DND-41 (cell line): ENCODE results near the gene TMEM131L.
A peak's percentile ranks its signal among the peaks of the same experiment; 100 is the strongest.

Experiments
- ATAC-seq: fragments of 200-7000 bp; cut with Tn5 transposase; 3 replicates; pipeline ENCODE4 v1.9.1; 2021; ENCODE audit warnings: low read depth; ENCODE audit not compliant: insufficient read depth
- DNase-seq: peaks from one replicate; pipeline ENCODE4 v3.0.0-alpha.2; 2020
- H2AFZ ChIP-seq: 2 replicates; pipeline ENCODE4 v1.6.0; 2012; ENCODE audit warnings: low read depth, low read length
- H3K27ac ChIP-seq: 2 replicates; pipeline ENCODE4 v1.5.1; 2012; ENCODE audit warnings: low read length, inconsistent platforms
- H3K27me3 ChIP-seq: fragments of 200-600 bp; sonication (generic); 2 replicates; pipeline ENCODE4 v1.6.0; 2012; ENCODE audit warnings: low read length, mild to moderate bottlenecking, inconsistent platforms; ENCODE audit not compliant: insufficient read depth, poor library complexity
- H3K36me3 ChIP-seq: 2 replicates; pipeline ENCODE4 v1.5.1; 2012; ENCODE audit warnings: low read length, inconsistent platforms; ENCODE audit not compliant: insufficient read depth
- H3K4me1 ChIP-seq: 2 replicates; pipeline ENCODE4 v1.5.1; 2012; ENCODE audit warnings: mild to moderate bottlenecking, low read length; ENCODE audit not compliant: insufficient read depth
- H3K4me2 ChIP-seq: 2 replicates; pipeline ENCODE4 v1.6.0; 2012; ENCODE audit warnings: mild to moderate bottlenecking, moderate library complexity, low read length, inconsistent platforms; ENCODE audit not compliant: insufficient read depth
- H3K4me3 ChIP-seq, 2 experiments: fragments of 200-600 bp in 1 of 2; shearing (Covaris generic) in 1 of 2; 2 replicates each; pipeline ENCODE4 v1.5.1; 2012 to 2016; ENCODE audit warnings: inconsistent platforms in 2 of 2, low read length in 2 of 2, mild to moderate bottlenecking in 2 of 2, low read depth in 1 of 2, moderate library complexity in 1 of 2
- H3K79me2 ChIP-seq: 2 replicates; pipeline ENCODE4 v1.6.0; 2012; ENCODE audit warnings: low read length, inconsistent platforms; ENCODE audit not compliant: insufficient read depth
- H3K9ac ChIP-seq: 2 replicates; pipeline ENCODE4 v1.6.0; 2012; ENCODE audit warnings: low read depth, mild to moderate bottlenecking, inconsistent platforms, low read length, moderate library complexity
- H3K9me3 ChIP-seq: 2 replicates; pipeline ENCODE4 v1.5.1; 2012; ENCODE audit warnings: low read length, moderate library complexity, mild to moderate bottlenecking, inconsistent platforms; ENCODE audit not compliant: insufficient read depth, severe bottlenecking
- H4K20me1 ChIP-seq: 2 replicates; pipeline ENCODE4 v1.6.0; 2012; ENCODE audit warnings: low read length; ENCODE audit not compliant: insufficient read depth
- CTCF ChIP-seq: IDR thresholded peaks from 2 replicates; pipeline ENCODE4 v1.5.1; 2012; ENCODE audit warnings: borderline replicate concordance, low read length, moderate library complexity, mild to moderate bottlenecking; ENCODE audit not compliant: poor library complexity, severe bottlenecking; ENCODE audit errors: extremely low read depth
- EZH2 ChIP-seq: IDR thresholded peaks from 3 replicates; pipeline ENCODE4 v1.6.1; 2012; ENCODE audit warnings: borderline replicate concordance, low read depth, mild to moderate bottlenecking, moderate library complexity, low read length, inconsistent platforms; ENCODE audit not compliant: severe bottlenecking

Gene TMEM131L

GRCh38 chr4:153570228-153570973 lies 104.2 kb downstream of the TMEM131L start:
- no peak for DNase-seq

GRCh38 chr4:153571006-153571545 lies 104.9 kb downstream of the TMEM131L start:
- H3K9ac ChIP-seq = no peak overlapping the region
- peak overlapping the region; percentile 56 for H3K27ac ChIP-seq
- no peak overlapping the region for H2AFZ ChIP-seq
- no peaks in the 10 kb centered on the region for H3K27me3 ChIP-seq
- H3K4me3 ChIP-seq = no peak overlapping the region
- H3K9me3 ChIP-seq = no peaks in the 10 kb centered on the region
- H3K79me2 ChIP-seq = peaks cover 98% of the 10 kb centered on the region
- DNase-seq = no peak
- peaks cover 95% of the 10 kb centered on the region for H3K36me3 ChIP-seq
- no peak for TF ChIP-seq CTCF
- TF ChIP-seq EZH2 = no peak
- ATAC-seq = no peak
- no peak overlapping the region for H3K4me2 ChIP-seq
- peaks cover 78% of the 10 kb centered on the region for H4K20me1 ChIP-seq
- peaks cover 64% of the 10 kb centered on the region for H3K4me1 ChIP-seq

More at GRCh38 chr4:153570228-153570973, 104.2 kb downstream of the TMEM131L start:
- H3K4me2 ChIP-seq = no peak overlapping the region
- H3K4me1 ChIP-seq = peaks cover 64% of the 10 kb centered on the region
- no peak for TF ChIP-seq CTCF
- TF ChIP-seq EZH2 = no peak
- no peaks in the 10 kb centered on the region for H3K9me3 ChIP-seq
- no peak overlapping the region for H3K4me3 ChIP-seq
- H4K20me1 ChIP-seq = peaks cover 75% of the 10 kb centered on the region
- no peak overlapping the region for H3K9ac ChIP-seq
- peak overlapping the region; percentile 70 for H3K27ac ChIP-seq
- no peak for ATAC-seq
- H3K27me3 ChIP-seq = no peaks in the 10 kb centered on the region
- no peak overlapping the region for H2AFZ ChIP-seq
- H3K36me3 ChIP-seq = peaks cover 96% of the 10 kb centered on the region
- H3K79me2 ChIP-seq = peaks cover 99% of the 10 kb centered on the region

GRCh38 chr4:153572609-153573008 lies 106.4 kb downstream of the TMEM131L start:
- Histone ChIP-seq H3K4me3 (no peak overlapping the region), H3K9me3 (no peaks in the 10 kb centered on the region), H3K36me3 (peaks cover 97% of the 10 kb centered on the region), H3K9ac (no peak overlapping the region), H3K4me1 (peaks cover 61% of the 10 kb centered on the region), H3K27me3 (no peaks in the 10 kb centered on the region), H3K4me2 (no peak overlapping the region), H3K27ac (0 out of 2 replicates have a peak overlapping the region, but pooled peaks have one; percentile 18), H3K79me2 (peaks cover 98% of the 10 kb centered on the region), H2AFZ (no peak overlapping the region), H4K20me1 (peaks cover 84% of the 10 kb centered on the region)
- TF ChIP-seq CTCF = no peak
- ATAC-seq (no peak), DNase-seq (no peak)
